Liver (tissue), 9 donors: ENCODE results near the gene MTCH1. TPM values are rescaled to one million over a fixed set of nuclear protein-coding genes. Genes with fewer than 3 reads are reported as not detected.

ENCODE experiments used
- DNase-seq: peaks from one replicate; pipeline ENCODE4 v3.0.0-alpha.2; 2017; ENCODE audit warnings: low spot score
- H3K27ac ChIP-seq, 2 donors: one replicate each; pipeline ENCODE4 v1.7.0; 2013; ENCODE audit warnings: inconsistent platforms in 2 of 2, low read length in 2 of 2, control low read depth in 1 of 2, low read depth in 1 of 2, mild to moderate bottlenecking in 1 of 2
- H3K27me3 ChIP-seq, 4 donors: one replicate each; pipeline versions ENCODE4 v1.6.1 to v1.7.0; 2013; ENCODE audit warnings: low read length in 3 of 4, inconsistent platforms in 1 of 4, mild to moderate bottlenecking in 1 of 4, moderate library complexity in 1 of 4; ENCODE audit not compliant: control insufficient read depth in 4 of 4, insufficient read depth in 4 of 4
- H3K36me3 ChIP-seq, 4 donors: one replicate each; pipeline versions ENCODE4 v1.6.1 to v1.7.0; 2013; ENCODE audit warnings: low read length in 3 of 4, mild to moderate bottlenecking in 3 of 4, low read depth in 1 of 4, moderate library complexity in 1 of 4; ENCODE audit not compliant: control insufficient read depth in 4 of 4, insufficient read depth in 3 of 4
- H3K4me1 ChIP-seq, 4 donors: one replicate each; pipeline versions ENCODE4 v1.6.1 to v1.7.0; 2013; ENCODE audit warnings: low read length in 3 of 4, mild to moderate bottlenecking in 3 of 4, moderate library complexity in 1 of 4; ENCODE audit not compliant: control insufficient read depth in 4 of 4, insufficient read depth in 4 of 4
- H3K4me3 ChIP-seq, 3 donors: one replicate each; pipeline versions ENCODE4 v1.6.1 to v1.7.0; 2013; ENCODE audit warnings: low read length in 3 of 3, control low read depth in 1 of 3, low read depth in 1 of 3, mild to moderate bottlenecking in 1 of 3
- H3K9ac ChIP-seq, 2 donors: one replicate each; pipeline ENCODE4 v1.7.0; 2013; ENCODE audit warnings: low read length in 2 of 2, mild to moderate bottlenecking in 2 of 2, moderate library complexity in 2 of 2, control low read depth in 1 of 2, low read depth in 1 of 2
- H3K9me3 ChIP-seq, 4 donors: one replicate each; pipeline versions ENCODE4 v1.6.1 to v1.7.0; 2013; ENCODE audit warnings: low read length in 3 of 4; ENCODE audit not compliant: control insufficient read depth in 4 of 4
- EGR1 ChIP-seq, 2 donors: IDR thresholded peaks; 2 replicates each; pipeline ENCODE4 v1.6.1; 2016 to 2018; ENCODE audit warnings: antibody characterized with exemption in 2 of 2, low read depth in 2 of 2
- FOXA2 ChIP-seq: IDR thresholded peaks from 2 replicates; pipeline ENCODE4 v1.6.1; 2016; ENCODE audit warnings: antibody characterized with exemption
- JUND ChIP-seq, 2 donors: IDR thresholded peaks; 2 replicates each; pipeline ENCODE4 v1.6.1; 2016; ENCODE audit warnings: antibody characterized with exemption in 2 of 2
- NR2F2 ChIP-seq: IDR thresholded peaks from 2 replicates; pipeline ENCODE4 v1.6.1; 2016; ENCODE audit warnings: antibody characterized with exemption
- RAD21 ChIP-seq, 2 donors: IDR thresholded peaks; 2 replicates each; pipeline ENCODE4 v1.6.1; 2016; ENCODE audit warnings: antibody characterized with exemption in 2 of 2, mild to moderate bottlenecking in 2 of 2
- RXRA ChIP-seq, 2 donors: IDR thresholded peaks; 2 replicates each; pipeline ENCODE4 v1.6.1; 2017 to 2018; ENCODE audit warnings: antibody characterized with exemption in 2 of 2, mild to moderate bottlenecking in 1 of 2
- SP1 ChIP-seq: IDR thresholded peaks from 2 replicates; pipeline ENCODE4 v1.6.1; 2018; ENCODE audit warnings: antibody characterized with exemption, mild to moderate bottlenecking
- TAF1 ChIP-seq: conservative IDR thresholded peaks from 2 replicates; pipeline ENCODE4 v1.6.1; 2016; ENCODE audit warnings: antibody characterized with exemption, mild to moderate bottlenecking
- YY1 ChIP-seq: IDR thresholded peaks from 2 replicates; pipeline ENCODE4 v1.6.1; 2016; ENCODE audit warnings: antibody characterized with exemption, mild to moderate bottlenecking
- WGBS: extraction: QIAGEN DNeasy Blood & Tissue Kit; methylation state at CpG from one replicate; pipeline ENCODE4 v1.1.7; 2013; 5-methylcytosine and 5-hydroxymethylcytosine counted together
- polyA plus RNA-seq, 2 donors: library from polyadenylated mRNA; stranded (reverse) in 1 of 2; unstranded in 1 of 2; fragments of 200-250 nt in 1 of 2; fragments of >200 nt in 1 of 2; fragmentation: Nextera tagmentation in 1 of 2; extraction: Ambion mirVana in 1 of 2; gene quantifications; one replicate each; pipeline versions ENCODE4 v1.2.1 to v1.2.3, GENCODE V29; 2013 to 2015
- total RNA-seq, 2 donors: library from RNA; depleted of rRNA; stranded (reverse); fragments of >200 nt; gene quantifications; one replicate each; pipeline ENCODE4 v1.2.3, GENCODE V29; 2014
- TF ChIP-seq, protein P1 (sequence below): IDR thresholded peaks from 2 replicates; pipeline ENCODE4 v1.6.1; 2016; ENCODE audit warnings: antibody characterized with exemption, mild to moderate bottlenecking
- TF ChIP-seq, protein P2 (sequence below): IDR thresholded peaks from 2 replicates; pipeline ENCODE4 v1.6.1; 2016; ENCODE audit warnings: antibody characterized with exemption
- TF ChIP-seq, protein P3 (sequence below): IDR thresholded peaks from 2 replicates; pipeline ENCODE4 v1.6.1; 2016; ENCODE audit warnings: antibody characterized with exemption
- TF ChIP-seq, protein P4 (sequence below): IDR thresholded peaks from 2 replicates; pipeline ENCODE4 v1.6.1; 2016; ENCODE audit warnings: antibody characterized with exemption
- TF ChIP-seq, protein P5 (sequence below): fragments of 150-350 bp; IDR thresholded peaks from 2 replicates; pipeline ENCODE4 v1.5.1; 2017; ENCODE audit warnings: improper control_type of control experiment, low read depth, low read length; ENCODE audit not compliant: missing input control
- donor health status: healthy.
- donor health status: healthy.
- donor health status: healthy.
- donor health status: healthy.
- donor health status: healthy.

Gene MTCH1
- total and polyA plus RNA-seq, 4 donors: 61.5 to 79.6 (median 74.1) TPM

DNA sequence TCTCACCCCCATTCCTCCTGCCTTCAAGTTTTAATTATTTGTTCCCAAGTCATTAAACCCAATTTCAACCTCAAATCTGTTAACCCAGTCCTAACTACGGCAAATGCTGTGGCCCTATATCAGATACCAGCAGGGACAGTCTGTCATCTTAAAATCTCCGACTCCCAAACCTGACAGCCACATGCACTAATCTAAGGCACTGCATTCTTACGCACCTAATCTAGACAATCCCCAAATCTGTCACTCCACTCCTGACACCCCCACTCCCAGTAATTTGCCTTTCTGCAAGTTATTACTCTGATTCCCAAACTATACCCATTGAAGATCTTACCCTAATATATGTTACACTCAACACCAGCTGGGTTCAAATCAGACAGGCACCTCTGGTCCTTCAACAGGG lies 2.5 kb downstream of the MTCH1 start:
- WGBS: 96% methylated on average over 3 of the region's 3 CpGs
- no peaks in the 10 kb centered on the region for H3K27me3 ChIP-seq
- H3K27ac ChIP-seq: no peak overlapping the region
- peaks cover 0 to 3% (median under 1%) of the 10 kb centered on the region in 4 donors for H3K36me3 ChIP-seq
- H3K9me3 ChIP-seq: no peaks in the 10 kb centered on the region
- H3K4me3 ChIP-seq: no peak overlapping the region
- peaks cover 6 to 35% (median 17%) of the 10 kb centered on the region in 4 donors for H3K4me1 ChIP-seq
- no peak for DNase-seq
- H3K9ac ChIP-seq: no peak overlapping the region
- TF ChIP-seq RXRA (IDR thresholded peaks at IDR 0.05): no peak
- no peak for TF ChIP-seq EGR1 (IDR thresholded peaks at IDR 0.05; ENCODE audit: low read depth in 2 of 2)
- TF ChIP-seq, protein P1, sequence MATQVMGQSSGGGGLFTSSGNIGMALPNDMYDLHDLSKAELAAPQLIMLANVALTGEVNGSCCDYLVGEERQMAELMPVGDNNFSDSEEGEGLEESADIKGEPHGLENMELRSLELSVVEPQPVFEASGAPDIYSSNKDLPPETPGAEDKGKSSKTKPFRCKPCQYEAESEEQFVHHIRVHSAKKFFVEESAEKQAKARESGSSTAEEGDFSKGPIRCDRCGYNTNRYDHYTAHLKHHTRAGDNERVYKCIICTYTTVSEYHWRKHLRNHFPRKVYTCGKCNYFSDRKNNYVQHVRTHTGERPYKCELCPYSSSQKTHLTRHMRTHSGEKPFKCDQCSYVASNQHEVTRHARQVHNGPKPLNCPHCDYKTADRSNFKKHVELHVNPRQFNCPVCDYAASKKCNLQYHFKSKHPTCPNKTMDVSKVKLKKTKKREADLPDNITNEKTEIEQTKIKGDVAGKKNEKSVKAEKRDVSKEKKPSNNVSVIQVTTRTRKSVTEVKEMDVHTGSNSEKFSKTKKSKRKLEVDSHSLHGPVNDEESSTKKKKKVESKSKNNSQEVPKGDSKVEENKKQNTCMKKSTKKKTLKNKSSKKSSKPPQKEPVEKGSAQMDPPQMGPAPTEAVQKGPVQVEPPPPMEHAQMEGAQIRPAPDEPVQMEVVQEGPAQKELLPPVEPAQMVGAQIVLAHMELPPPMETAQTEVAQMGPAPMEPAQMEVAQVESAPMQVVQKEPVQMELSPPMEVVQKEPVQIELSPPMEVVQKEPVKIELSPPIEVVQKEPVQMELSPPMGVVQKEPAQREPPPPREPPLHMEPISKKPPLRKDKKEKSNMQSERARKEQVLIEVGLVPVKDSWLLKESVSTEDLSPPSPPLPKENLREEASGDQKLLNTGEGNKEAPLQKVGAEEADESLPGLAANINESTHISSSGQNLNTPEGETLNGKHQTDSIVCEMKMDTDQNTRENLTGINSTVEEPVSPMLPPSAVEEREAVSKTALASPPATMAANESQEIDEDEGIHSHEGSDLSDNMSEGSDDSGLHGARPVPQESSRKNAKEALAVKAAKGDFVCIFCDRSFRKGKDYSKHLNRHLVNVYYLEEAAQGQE: no peak
- TF ChIP-seq NR2F2: no peak
- no peak for TF ChIP-seq RAD21 (IDR thresholded peaks at IDR 0.05)
- no peak for TF ChIP-seq TAF1
- no peak for TF ChIP-seq SP1
- TF ChIP-seq, protein P2, sequence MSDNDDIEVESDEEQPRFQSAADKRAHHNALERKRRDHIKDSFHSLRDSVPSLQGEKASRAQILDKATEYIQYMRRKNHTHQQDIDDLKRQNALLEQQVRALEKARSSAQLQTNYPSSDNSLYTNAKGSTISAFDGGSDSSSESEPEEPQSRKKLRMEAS: no peak
- TF ChIP-seq, protein P3, sequence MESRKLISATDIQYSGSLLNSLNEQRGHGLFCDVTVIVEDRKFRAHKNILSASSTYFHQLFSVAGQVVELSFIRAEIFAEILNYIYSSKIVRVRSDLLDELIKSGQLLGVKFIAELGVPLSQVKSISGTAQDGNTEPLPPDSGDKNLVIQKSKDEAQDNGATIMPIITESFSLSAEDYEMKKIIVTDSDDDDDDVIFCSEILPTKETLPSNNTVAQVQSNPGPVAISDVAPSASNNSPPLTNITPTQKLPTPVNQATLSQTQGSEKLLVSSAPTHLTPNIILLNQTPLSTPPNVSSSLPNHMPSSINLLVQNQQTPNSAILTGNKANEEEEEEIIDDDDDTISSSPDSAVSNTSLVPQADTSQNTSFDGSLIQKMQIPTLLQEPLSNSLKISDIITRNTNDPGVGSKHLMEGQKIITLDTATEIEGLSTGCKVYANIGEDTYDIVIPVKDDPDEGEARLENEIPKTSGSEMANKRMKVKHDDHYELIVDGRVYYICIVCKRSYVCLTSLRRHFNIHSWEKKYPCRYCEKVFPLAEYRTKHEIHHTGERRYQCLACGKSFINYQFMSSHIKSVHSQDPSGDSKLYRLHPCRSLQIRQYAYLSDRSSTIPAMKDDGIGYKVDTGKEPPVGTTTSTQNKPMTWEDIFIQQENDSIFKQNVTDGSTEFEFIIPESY: no peak
- no peak for TF ChIP-seq YY1
- TF ChIP-seq, protein P4, sequence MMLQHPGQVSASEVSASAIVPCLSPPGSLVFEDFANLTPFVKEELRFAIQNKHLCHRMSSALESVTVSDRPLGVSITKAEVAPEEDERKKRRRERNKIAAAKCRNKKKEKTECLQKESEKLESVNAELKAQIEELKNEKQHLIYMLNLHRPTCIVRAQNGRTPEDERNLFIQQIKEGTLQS: no peak
- TF ChIP-seq, protein P5, sequence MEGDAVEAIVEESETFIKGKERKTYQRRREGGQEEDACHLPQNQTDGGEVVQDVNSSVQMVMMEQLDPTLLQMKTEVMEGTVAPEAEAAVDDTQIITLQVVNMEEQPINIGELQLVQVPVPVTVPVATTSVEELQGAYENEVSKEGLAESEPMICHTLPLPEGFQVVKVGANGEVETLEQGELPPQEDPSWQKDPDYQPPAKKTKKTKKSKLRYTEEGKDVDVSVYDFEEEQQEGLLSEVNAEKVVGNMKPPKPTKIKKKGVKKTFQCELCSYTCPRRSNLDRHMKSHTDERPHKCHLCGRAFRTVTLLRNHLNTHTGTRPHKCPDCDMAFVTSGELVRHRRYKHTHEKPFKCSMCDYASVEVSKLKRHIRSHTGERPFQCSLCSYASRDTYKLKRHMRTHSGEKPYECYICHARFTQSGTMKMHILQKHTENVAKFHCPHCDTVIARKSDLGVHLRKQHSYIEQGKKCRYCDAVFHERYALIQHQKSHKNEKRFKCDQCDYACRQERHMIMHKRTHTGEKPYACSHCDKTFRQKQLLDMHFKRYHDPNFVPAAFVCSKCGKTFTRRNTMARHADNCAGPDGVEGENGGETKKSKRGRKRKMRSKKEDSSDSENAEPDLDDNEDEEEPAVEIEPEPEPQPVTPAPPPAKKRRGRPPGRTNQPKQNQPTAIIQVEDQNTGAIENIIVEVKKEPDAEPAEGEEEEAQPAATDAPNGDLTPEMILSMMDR: no peak

DNA sequence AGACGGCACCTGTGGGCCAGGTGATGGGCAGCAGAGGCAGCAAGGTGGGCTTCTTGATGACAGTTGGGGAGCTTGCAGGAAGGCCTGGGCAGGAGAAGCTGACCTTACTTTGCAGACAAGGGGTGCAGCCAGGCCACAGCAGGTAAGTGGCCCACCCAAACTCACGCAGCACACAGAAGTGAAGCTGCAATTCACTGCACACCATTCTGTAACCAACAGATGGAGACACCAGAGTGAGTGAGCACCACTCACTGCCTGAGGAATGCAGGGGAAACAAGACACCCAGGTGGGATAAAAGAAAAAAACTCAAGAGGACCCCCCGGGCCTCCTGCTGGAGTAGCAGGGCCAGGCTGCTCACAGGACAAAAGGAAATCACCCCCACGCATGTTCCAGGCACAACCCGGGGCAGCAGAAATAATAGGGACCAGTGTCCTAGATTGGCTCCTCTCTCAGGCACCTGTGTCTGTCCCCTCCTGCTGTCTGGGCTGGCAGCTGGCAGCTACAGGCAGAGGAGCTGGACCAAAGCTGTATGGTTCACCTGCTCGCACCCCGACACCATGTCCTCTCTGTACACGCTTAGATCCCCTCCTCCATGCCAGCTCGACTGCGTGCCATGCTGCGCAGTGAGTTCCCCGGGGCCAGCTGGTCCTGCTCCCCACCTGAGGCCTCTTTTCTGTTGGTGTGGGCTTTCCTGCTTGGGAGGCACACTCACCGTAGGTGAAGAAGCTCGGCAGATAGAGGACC lies 4.9 kb downstream of the MTCH1 start:
- Histone ChIP-seq H3K9me3 (no peaks in the 10 kb centered on the region), H3K36me3 (peaks cover 13 to 26% (median 19%) of the 10 kb centered on the region in 4 donors), H3K27me3 (no peaks in the 10 kb centered on the region), H3K4me3 (no peak overlapping the region), H3K27ac (no peak overlapping the region), H3K4me1 (peaks cover 4 to 25% (median 13%) of the 10 kb centered on the region in 4 donors), H3K9ac (no peak overlapping the region)
- no peak for DNase-seq
- TF ChIP-seq, protein P2: no peak
- no peak for TF ChIP-seq EGR1 (IDR thresholded peaks at IDR 0.05; ENCODE audit: low read depth in 2 of 2)
- no peak for TF ChIP-seq FOXA2
- TF ChIP-seq JUND (IDR thresholded peaks at IDR 0.05): no peak
- TF ChIP-seq, protein P1: no peak
- 87% methylated on average over 14 of the region's 14 CpGs for WGBS
